HG03139 (cell line): Measurements from ENCODE around the gene TRIO.
"Not testable (repeated sequence)": the region's sequence is repeated elsewhere in the genome, so short reads cannot be mapped to it uniquely, and the experiment has no call there.

Experiments
- ATAC-seq: cut with Tn5 transposase; IDR thresholded peaks from one replicate; pipeline ENCODE4 v1.9.1; 2021; ENCODE audit not compliant: unreplicated experiment

The TRIO gene

GRCh38 chr5:14420101-14420811 lies 277.1 kb downstream of the TRIO start:
- no peak for ATAC-seq

DNA sequence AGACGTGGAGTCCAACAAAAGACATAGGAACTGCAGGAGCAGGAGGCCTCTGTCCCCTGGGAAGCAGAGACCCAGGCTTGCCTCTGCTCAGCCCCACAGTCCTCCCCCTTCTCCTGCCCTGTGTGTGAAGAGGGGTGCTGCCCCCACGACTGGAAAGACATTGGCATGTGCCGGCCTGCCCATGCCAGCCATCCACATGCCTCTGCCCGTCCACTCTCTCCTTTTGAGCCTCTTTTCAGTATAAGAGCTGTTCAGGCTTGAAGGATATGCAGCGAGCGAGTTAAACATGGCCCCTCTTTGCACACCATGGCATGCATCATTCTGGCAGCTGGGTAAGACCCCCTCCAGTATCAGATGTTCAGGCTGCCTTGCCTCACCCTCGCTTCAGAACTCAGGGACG lies 278.7 kb downstream of the TRIO start:
- no peak for ATAC-seq

- ATAC-seq = no peak
Measured at GRCh38 chr5:14424011-14424685, 281.0 kb downstream of the TRIO start.

GRCh38 chr5:14425559-14425958 lies 282.4 kb downstream of the TRIO start:
- ATAC-seq = no peak

- no peak for ATAC-seq
Measured at GRCh38 chr5:14426521-14426920, 283.4 kb downstream of the TRIO start.

GRCh38 chr5:14428302-14429081 lies 285.4 kb downstream of the TRIO start:
- ATAC-seq = no peak

DNA sequence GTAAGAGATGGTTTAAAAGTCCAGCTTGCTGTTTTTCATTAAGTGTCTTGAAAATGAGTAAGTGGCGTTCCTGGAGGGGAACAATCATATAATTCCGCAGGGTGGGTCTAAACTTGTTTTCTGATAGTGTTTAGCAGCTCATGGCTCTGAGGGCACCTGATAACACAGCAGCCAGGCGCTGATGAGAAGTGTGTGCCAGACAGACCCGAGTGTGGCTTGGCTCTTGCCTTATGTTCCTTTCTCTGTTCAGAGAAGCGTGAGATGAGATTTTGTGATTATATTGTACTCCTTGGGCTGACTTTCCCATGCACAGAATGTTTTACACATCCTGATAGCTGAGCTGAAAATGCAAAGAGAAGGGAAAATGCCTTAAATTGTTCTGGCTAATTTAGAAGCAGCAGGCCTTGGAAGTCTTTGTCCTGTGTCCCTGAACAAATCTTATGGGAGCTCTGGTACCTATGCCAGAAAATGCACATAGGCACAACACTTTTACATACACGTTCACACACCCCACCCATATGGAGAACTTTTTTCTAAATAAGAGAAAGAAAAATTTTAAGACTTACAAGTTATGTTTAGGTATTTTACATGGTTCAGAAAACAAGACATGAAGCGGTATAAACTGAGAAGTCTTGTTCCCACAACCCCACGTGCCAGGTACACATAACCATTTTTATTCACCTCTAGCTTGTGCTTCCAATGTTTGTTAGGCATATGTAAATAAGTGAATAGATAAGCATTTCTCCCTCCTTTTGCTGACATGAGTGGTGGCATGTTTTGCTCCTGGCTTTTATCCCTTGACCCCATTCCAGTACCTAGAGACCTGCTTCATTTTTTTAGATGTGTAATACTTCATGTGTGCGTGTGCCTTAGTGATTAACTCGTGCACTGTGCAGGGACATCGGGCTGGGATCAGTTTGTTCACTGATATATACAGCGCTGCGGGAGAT lies 286.2 kb downstream of the TRIO start:
- ATAC-seq = no peak

DNA sequence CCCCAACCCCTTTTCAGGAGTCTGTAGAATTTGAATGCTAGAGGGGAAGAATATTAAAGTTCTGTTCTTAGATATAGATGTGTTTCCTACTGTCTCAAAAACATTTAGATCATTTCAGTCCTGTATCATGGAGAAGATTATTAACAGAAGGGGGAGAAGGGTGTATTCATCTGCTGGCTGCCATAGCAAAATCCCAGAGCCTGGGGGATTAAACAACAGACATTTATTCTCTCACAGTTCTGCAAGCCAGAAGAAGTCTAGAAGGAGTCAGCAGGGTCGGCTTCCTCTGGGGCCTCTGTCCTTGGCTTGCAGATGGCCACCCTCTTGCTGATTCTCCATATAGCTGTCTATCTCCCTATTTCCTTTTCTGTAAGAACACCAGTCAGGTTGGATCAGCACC lies 288.4 kb downstream of the TRIO start:
- no peak for ATAC-seq

- no peak for ATAC-seq
Measured at GRCh38 chr5:14432931-14433589, 289.9 kb downstream of the TRIO start.

DNA sequence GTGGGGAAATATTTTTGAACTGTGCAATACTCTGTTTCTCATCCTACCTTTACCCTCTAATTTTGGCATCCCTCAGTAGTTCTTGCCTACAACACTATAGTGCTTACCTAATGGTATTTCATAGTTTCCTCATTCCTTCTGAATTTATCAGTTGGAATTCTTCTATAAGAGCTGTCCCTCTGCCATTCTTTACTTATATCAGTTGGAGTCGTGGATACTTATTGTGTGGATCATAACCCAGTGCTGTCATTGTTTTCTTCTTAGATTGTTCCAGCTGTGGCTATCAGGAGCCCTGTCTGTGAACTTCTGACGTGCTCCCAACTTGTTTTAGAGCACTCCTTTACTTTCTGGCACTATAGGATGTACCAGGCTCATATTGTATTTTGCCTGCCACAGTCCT lies 292.3 kb downstream of the TRIO start:
- ATAC-seq = no peak

GRCh38 chr5:14436122-14436521 lies 293.0 kb downstream of the TRIO start:
- not testable (repeated sequence) for ATAC-seq

DNA sequence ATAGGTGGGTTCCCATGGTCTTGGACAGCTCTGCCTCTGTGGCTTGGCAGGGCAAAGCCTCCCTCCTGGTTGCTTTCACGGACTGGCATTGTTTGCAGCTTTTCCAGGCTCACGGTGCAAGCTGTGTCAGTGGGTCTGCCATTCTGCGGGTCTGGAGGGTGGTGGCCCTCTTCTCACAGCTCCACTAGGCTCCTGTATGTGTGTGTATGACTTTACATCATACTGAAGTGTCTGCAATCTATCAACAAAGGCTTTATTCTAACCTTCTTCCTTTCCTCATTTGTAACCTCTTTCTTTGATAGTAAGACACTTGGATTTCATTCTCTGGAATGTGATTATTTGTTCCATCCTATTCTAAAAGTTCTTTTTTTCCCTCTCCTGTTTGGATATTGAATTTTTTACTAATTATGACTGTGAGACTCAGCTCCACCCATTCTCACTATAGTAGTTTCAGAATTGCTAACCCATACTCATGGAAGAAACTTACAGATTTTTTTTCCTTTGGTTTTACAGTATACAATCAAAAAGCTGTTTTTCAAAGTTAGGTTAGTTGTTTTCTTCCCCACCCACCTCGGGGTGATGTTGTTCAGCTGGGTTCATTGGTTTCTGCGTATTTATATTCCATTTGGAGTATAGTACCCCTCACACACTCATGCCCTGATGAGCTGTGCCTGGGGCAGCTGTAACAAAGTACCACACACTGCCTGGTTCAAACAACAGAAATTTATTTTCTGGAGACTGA lies 293.8 kb downstream of the TRIO start:
- ATAC-seq = no peak

DNA sequence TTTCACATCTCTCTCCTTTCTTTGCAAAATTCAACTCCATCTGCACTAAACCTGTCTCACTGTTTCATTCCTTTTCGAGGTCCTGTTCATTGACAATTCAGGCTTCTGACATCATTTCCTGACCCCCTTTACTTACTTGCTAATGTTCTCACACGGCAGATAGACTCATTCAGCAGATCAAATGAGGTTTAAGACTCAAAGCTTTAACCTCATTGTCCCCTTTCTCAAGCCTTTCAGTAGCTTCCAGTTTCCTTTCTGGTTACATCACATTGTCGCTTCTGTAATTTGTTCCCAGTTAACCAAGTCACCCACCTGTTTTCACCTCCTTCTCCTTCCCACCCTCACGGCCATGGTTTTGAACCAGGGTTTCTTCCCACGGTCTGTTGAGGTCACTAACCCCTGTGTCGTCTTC lies 295.1 kb downstream of the TRIO start:
- no peak for ATAC-seq

DNA sequence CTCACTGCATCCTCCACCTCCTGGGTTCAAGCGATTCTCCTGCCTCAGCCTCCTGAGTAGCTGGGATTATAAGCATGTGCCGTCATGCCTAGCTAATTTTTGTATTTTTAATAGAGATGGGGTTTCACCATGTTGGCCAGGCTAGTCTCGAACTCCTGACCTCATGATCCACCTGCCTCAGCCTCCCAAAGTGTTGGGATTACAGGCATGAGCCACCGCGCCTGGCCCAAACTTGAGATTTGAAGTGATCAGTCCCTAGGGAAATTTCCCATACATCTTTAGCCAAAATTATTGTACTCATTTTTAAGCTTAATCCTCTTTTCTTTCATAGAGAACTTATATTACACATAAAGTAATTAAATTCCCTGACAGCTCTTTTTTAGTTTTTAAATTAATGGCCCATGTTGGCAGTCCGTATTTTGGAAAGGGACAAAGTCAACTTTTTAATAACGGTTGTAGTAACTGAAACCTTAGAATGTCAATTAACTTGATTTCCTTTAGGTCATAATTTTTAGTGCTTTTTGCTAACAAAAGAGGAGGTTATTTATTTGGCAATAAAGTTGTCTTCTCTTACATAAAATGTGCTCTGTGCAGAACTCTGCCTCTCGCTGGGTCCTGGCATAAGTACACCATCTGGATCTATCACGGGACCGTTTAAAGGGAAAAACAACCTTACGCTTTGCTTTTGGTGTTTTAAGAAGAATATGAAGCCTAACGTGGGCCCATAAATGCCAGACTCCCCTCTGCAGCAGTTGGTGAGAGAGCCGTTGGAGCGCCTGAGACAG lies 296.1 kb downstream of the TRIO start:
- ATAC-seq = no peak

DNA sequence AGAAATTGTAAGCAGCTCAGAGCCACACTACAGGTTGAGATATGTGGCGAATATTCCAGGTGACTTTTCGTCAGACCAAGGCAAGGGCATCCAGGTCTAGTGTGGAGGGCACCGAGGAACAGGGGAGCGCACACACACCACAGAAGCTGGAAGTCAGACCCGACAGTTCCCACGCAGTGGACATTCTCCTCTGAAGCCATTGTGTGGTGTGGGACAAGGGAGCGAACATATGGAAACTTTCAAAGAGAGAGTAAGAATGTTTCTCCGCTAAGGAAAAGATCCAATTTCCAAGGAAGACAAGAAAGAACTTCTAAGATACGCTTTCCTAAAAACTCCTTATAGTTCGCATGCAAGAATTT lies 297.1 kb downstream of the TRIO start:
- no peak for ATAC-seq

DNA sequence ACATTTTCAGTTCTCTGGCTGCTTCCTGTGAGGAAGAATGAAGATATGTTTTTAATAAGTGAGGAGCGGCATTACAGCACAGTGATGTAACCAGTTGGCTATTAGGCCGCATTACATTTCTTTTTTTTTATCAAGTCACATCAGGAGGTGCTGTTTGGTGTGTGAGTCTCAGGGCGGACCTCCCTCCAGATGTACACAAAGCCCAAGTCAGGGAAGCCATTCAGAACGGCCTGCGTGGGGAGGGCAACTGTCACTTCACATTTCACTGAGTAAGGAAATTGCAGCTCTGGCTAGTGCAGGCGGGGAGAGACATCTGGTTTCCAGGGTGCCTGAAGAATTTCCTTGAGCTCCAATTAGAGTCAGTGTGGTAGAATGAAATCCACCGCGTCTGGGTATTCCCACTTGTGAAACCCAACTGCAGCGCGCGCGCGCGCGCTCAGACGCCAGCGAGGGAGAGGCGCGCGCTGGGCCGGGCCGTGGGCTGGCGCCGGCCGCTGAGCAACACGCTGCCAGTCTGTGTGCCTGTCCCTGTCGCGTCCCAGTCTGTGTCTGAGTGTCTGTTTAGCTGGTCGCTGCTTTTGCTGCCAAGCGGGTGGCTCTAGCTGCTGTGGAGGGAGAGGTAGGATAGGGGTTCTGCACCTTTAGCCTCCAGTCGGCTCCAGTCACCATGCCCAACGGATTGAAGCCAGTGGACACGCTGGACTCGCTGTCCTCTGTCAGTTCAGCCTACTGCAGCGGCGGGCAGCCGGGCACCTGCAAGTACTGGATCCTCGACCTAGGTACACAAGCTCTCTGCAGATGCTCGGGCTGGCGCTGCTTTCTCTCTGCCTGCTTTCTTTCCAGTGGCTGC lies 297.7 kb downstream of the TRIO start:
- ATAC-seq = no peak

DNA sequence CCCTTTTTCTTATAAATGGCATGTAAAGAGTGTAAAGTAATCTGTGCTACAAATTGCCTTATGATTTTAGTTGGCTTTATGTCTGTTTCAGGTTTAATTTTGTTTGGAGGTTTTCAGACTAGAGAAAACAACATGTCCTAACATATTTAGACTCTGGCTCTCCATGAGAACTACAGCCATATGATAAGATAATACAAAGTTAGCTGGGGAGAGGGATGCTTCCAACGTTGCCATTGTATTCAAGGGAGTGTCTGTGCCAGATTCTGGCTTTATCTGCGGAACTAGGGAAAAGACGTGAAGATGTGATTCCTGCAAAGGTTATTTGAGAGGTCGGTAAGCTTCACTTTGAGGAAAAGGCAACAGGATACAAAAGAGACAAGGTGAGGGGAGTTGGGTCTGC lies 298.5 kb downstream of the TRIO start:
- ATAC-seq = no peak

DNA sequence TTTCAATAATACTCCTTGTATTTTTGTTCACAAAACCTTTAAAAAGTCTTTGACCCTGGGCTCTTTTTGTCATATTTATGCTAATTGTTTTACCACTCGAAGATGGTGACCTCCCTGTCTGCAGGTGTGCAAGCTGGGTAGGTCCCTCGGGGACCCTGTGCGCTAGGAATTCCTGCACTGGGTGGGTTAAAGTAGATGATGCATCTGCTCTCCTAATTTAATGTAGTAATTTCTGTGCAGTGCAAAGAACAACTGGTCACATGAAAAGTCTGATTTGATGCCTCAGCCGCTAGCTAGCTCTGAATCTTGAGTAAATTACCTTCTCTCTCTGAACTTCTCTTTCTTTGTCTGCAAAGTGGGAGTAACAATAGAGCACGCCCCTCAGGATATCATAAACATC lies 299.4 kb downstream of the TRIO start:
- no peak for ATAC-seq
